Choroid plexus epithelial cell (primary cell): Measurements from ENCODE around the gene RSRC1.
A peak's percentile ranks its signal among the peaks of the same experiment; 100 is the strongest.
"Not testable (repeated sequence)": the region's sequence is repeated elsewhere in the genome, so short reads cannot be mapped to it uniquely, and the experiment has no call there.

ENCODE experiments used
- DNase-seq: peaks from one replicate; pipeline ENCODE4 v3.0.0-alpha.2; 2010; ENCODE audit warnings: low read depth
- H3K4me3 ChIP-seq: 2 replicates; pipeline ENCODE4 v1.5.1; 2011; ENCODE audit warnings: low read depth, mild to moderate bottlenecking, control low read depth, low read length, moderate library complexity
- TF ChIP-seq, protein P1 (sequence below): conservative IDR thresholded peaks from 2 replicates; pipeline ENCODE4 v1.5.1; 2011; ENCODE audit warnings: low read depth, mild to moderate bottlenecking, control low read depth, inconsistent platforms, low read length, moderate library complexity

RSRC1 gene

DNA sequence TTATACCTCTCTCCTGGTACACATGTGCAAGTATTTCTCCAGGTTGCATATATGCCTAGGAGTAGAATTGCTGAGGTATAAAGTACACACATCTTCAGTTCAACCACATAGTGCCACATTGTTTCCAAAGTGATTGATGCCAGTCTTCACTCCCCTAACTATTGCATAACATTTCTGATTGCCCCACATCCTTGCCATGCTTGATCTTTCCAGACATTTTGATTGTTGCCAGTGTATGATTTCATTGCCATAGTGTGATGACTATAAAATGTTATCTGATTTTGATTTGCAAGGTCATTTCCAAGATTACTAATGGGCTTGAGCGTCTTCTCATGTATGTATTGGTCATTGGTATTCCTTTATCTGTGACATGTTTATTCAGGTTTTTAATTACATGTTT is 400.0 kb downstream of the RSRC1 start:
- no peak for DNase-seq
- H3K4me3 ChIP-seq = no peak overlapping the region
- TF ChIP-seq, protein P1, sequence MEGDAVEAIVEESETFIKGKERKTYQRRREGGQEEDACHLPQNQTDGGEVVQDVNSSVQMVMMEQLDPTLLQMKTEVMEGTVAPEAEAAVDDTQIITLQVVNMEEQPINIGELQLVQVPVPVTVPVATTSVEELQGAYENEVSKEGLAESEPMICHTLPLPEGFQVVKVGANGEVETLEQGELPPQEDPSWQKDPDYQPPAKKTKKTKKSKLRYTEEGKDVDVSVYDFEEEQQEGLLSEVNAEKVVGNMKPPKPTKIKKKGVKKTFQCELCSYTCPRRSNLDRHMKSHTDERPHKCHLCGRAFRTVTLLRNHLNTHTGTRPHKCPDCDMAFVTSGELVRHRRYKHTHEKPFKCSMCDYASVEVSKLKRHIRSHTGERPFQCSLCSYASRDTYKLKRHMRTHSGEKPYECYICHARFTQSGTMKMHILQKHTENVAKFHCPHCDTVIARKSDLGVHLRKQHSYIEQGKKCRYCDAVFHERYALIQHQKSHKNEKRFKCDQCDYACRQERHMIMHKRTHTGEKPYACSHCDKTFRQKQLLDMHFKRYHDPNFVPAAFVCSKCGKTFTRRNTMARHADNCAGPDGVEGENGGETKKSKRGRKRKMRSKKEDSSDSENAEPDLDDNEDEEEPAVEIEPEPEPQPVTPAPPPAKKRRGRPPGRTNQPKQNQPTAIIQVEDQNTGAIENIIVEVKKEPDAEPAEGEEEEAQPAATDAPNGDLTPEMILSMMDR = no peak

DNA sequence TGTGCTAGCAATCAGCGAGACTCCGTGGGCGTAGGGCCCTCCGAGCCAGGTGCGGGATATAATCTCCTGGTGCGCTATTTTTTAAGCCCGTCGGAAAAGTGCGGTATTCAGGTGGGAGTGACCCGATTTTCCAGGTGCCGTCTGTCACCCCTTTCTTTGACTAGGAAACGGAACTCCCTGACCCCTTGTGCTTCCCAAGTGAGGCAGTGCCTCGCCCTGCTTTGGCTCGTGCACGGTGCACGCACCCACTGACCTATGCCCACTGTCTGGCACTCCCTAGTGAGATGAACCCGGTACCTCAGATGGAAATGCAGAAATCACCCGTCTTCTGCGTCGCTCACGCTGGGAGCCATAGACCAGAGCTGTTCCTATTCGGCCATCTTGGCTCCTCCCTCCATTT is 406.8 kb downstream of the RSRC1 start:
- DNase-seq, H3K4me3 ChIP-seq: not testable (repeated sequence)

DNA sequence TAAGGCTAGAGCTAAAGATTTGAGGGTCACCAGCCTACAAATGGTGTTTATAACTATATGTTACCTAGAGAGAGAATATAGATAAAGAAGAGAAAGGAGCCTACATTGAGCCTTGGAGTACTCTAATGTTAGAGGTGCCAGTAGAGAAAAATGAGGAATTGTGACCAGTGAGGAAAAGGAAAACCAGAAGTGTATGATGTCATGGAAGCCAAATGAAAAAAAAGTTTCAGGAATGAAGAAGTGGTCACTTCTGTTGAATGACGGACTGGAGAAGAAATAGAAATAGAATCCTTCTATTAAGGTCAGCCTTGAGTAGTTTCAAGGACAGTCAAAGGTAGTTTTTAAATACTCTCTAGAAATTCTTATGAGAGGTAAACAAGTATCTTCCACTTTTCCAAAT is 409.9 kb downstream of the RSRC1 start:
- no peak overlapping the region for H3K4me3 ChIP-seq
- TF ChIP-seq, protein P1 = no peak
- no peak for DNase-seq

DNA sequence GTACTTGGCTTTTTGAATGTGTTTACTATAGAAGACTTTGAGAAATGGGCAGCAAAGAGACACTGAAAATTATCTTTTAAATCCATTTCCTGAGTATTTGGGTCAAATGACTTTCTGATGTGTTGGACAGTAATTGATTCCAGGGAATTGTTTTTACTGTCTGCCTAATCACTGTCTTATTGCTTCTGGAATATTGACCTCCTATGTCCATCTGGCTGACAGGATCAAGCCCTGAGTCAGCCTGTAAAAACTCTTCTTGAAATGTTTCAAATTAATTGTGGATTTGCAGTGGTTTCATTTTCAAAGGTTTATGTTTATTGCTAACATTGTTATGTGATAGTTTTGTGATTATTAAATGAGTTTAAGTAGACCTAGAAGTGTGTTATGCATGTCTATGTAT is 410.5 kb downstream of the RSRC1 start:
- TF ChIP-seq, protein P1 = no peak
- no peak for DNase-seq

DNA sequence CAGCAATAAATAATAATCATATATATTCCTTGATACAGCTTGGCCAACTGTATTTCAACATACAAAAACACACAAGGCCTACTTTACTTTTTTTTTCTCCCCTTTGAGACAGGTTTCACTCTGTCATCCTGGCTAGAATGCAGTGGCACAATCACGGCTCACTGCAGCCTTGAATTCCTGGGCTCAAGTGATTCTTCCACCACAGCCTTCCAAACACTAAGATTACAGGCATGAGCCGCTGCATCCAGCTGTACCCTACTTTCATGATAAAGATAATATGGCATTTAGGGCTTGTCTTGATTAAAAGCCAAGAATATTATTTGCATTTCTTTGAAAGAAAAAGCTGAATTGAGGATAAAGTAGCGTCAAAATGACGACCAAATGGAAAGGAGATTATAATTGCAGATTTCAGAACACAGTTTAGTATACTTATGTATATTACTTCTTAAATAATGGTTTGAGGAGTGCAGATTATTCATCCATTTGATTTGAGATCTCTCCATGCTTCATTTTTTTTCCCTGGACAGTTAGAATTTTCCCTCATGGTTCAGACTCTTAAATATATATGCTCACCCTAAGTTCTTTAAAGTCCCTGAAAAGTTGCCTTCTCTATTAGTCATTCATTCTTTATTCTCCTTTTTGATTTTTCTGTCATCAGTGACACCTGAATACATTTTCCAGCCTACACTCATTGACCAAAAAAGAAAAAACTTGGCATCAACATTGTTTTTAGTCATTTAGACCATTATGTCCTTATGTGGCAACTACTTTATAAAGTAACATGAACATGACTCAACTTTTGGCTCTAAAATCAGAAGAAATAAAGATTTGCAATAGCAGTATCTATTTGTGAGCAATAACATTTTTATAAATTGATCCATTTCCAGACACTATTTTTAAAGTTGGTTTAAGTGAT is 412.6 kb downstream of the RSRC1 start:
- DNase-seq = peak; percentile 36
- no peak overlapping the region for H3K4me3 ChIP-seq
- TF ChIP-seq, protein P1 = no peak

More for the DNA sequence above, 410.5 kb downstream of the RSRC1 start:
- H3K4me3 ChIP-seq = no peak overlapping the region

DNA sequence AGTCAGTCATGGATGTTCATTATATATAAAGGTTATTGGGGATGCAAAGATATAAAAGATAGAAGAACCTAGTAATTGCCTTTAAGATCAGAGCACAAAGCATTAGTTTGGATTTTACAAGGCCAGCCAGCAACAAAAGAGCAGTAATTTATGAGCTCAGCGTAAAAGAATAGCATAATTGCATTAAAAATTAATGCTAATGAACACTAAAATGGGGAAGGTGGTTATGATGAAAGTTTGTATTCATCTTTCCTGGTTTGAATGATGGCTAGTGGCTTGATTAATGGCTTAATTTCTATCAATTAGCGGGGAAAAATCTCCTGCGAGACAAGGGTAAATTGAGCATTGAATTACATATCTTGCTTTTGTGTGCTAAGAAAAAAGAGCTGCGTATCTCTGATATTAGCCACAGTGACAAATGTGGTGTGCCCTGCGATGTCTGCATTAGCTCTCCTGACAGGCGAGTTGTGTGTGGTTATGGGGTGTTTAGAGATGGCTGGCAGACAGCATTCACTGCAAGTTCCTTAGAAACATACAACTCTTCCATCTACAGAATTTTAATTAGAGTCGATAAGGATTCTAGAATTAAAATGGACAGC is 418.3 kb downstream of the RSRC1 start:
- no peak overlapping the region for H3K4me3 ChIP-seq
- no peak for DNase-seq
- TF ChIP-seq, protein P1 = no peak

DNA sequence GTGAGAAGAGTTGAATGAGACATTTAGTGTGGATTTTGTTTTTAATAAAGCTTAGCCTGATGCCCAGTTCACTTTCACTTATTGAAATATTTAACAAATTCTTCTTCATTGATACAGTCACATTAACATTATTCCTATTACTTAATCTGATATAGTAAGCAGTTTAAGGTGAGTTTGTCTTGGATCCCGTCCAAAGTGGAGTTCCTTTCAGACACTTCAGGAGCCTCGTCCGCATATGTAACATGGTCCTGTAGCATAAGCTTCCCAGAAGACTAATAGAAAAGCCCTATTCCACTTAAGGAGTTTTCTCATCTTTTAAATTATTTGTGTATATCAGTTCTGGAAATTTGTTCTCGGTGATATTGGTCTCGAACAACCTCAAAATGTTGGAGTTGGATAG is 421.4 kb downstream of the RSRC1 start:
- TF ChIP-seq, protein P1 = no peak
- H3K4me3 ChIP-seq = no peak overlapping the region
- DNase-seq = peak; percentile 32
